ENCODE measurements around the gene SFXN5.

The SFXN5 gene

GRCh38 chr2:72897785-72898584 lies 173.5 kb downstream of the SFXN5 start:
- TF ChIP-seq, protein P1, sequence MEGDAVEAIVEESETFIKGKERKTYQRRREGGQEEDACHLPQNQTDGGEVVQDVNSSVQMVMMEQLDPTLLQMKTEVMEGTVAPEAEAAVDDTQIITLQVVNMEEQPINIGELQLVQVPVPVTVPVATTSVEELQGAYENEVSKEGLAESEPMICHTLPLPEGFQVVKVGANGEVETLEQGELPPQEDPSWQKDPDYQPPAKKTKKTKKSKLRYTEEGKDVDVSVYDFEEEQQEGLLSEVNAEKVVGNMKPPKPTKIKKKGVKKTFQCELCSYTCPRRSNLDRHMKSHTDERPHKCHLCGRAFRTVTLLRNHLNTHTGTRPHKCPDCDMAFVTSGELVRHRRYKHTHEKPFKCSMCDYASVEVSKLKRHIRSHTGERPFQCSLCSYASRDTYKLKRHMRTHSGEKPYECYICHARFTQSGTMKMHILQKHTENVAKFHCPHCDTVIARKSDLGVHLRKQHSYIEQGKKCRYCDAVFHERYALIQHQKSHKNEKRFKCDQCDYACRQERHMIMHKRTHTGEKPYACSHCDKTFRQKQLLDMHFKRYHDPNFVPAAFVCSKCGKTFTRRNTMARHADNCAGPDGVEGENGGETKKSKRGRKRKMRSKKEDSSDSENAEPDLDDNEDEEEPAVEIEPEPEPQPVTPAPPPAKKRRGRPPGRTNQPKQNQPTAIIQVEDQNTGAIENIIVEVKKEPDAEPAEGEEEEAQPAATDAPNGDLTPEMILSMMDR (IDR thresholded peaks at IDR 0.05; ENCODE audit: low read depth, low read length), result no peak
- DNase-seq (ENCODE audit: extremely low read depth, low read depth), result no peak

DNA sequence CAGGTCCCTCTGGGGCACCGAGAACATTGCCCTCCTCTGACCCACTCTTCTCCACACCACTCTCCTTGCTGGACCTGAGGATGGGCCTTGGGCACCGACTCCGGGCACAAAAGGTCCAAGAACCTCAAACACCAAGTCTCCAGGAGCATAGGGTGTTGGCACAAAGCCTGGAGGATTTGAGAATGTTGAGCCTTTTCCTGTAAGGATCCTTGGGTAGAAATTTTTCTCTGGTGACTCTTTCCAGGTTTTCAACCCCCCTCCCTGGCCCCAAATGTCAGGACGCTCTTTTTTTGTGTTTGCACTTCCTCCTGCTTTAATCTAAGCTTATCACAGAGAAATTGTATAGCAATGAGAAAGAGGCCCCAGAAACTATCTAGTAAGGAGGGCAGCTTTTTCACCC lies 175.1 kb downstream of the SFXN5 start:
- DNase-seq (ENCODE audit: extremely low read depth, low read depth), result no peak

GRCh38 chr2:72895759-72896281 lies 175.7 kb downstream of the SFXN5 start:
- TF ChIP-seq, protein P1 (IDR thresholded peaks at IDR 0.05; ENCODE audit: low read depth, low read length), result no peak
- DNase-seq (ENCODE audit: extremely low read depth, low read depth), result no peak

More for the DNA sequence above, 175.1 kb downstream of the SFXN5 start:
- TF ChIP-seq, protein P1 (IDR thresholded peaks at IDR 0.05; ENCODE audit: low read depth, low read length), result no peak

- TF ChIP-seq, protein P1 (IDR thresholded peaks at IDR 0.05; ENCODE audit: low read depth, low read length), result no peak
- DNase-seq (ENCODE audit: extremely low read depth, low read depth), result no peak
Observed at GRCh38 chr2:72895154-72895553, 176.4 kb downstream of the SFXN5 start.

DNA sequence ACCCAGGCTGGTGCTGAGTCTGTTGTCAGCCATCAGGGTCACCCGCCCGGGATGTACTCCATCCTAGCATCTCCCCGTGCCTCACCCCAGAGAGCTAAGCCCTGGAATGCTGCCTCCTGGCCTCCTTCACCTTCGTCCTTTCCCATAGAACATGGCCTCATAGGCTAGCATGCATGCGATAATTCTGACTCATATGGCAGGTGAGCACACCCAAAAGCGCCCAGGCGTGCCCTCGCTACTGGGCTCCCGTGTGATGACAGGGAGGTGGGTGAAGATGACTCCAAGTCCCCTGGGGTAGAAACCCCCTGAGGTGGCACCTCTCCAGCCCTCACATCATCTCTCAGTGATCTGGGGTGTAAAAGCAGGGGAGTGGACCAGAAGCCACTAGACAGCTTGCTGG lies 177.0 kb downstream of the SFXN5 start:
- DNase-seq (ENCODE audit: extremely low read depth, low read depth), result no peak

DNA sequence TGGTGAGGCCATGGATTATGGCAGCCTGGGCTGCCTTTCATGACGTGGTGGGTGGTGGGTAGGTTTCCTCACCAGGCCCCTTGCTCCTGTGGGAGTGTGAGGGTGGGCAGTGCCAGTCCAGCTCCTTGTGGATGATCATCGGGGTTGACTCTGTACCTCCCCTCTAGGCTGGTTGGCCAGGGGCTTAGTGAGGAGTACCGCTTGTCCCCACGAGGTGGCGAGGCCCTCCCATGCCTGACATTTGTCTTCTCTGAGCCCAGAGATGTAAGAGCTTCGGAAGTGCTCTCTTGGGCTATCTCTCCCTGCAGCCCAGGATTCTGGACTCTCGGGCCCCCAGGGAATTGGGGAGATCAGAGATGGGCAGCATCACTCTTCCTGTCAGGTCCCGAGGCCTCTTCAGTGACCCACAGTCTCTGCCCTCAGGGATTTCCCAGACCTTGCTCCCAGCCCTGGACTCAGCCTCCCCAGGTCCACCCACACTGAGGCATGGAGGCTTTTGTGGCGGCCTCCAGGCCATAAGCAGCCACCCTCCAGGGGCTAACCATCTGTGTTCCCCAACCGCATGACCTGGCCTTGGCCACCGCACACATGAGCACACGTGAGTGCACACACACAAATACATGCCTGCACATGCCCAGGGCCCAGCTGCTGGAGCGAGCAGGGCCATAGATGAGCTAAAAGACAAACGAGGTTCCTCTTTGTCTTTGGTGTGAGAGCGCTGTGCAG lies 177.8 kb downstream of the SFXN5 start:
- TF ChIP-seq, protein P1 (IDR thresholded peaks at IDR 0.05; ENCODE audit: low read depth, low read length), result peak; percentile 74
- peak; percentile 29 for DNase-seq (ENCODE audit: extremely low read depth, low read depth)

More for the DNA sequence above, 177.0 kb downstream of the SFXN5 start:
- TF ChIP-seq, protein P1 (IDR thresholded peaks at IDR 0.05; ENCODE audit: low read depth, low read length), result no peak

All from AG09319 (cell line).